Liver (tissue), 9 donors: ENCODE data around the gene RNU6-1. TPM values are rescaled to one million over a fixed set of nuclear protein-coding genes. Genes with fewer than 3 reads are reported as not detected.

Source experiments
- DNase-seq: peaks from one replicate; pipeline ENCODE4 v3.0.0-alpha.2; 2017; ENCODE audit warnings: low spot score
- H3K27ac ChIP-seq, 2 donors: one replicate each; pipeline ENCODE4 v1.7.0; 2013; ENCODE audit warnings: inconsistent platforms in 2 of 2, low read length in 2 of 2, control low read depth in 1 of 2, low read depth in 1 of 2, mild to moderate bottlenecking in 1 of 2
- H3K27me3 ChIP-seq, 4 donors: one replicate each; pipeline versions ENCODE4 v1.6.1 to v1.7.0; 2013; ENCODE audit warnings: low read length in 3 of 4, inconsistent platforms in 1 of 4, mild to moderate bottlenecking in 1 of 4, moderate library complexity in 1 of 4; ENCODE audit not compliant: control insufficient read depth in 4 of 4, insufficient read depth in 4 of 4
- H3K36me3 ChIP-seq, 4 donors: one replicate each; pipeline versions ENCODE4 v1.6.1 to v1.7.0; 2013; ENCODE audit warnings: low read length in 3 of 4, mild to moderate bottlenecking in 3 of 4, low read depth in 1 of 4, moderate library complexity in 1 of 4; ENCODE audit not compliant: control insufficient read depth in 4 of 4, insufficient read depth in 3 of 4
- H3K4me1 ChIP-seq, 4 donors: one replicate each; pipeline versions ENCODE4 v1.6.1 to v1.7.0; 2013; ENCODE audit warnings: low read length in 3 of 4, mild to moderate bottlenecking in 3 of 4, moderate library complexity in 1 of 4; ENCODE audit not compliant: control insufficient read depth in 4 of 4, insufficient read depth in 4 of 4
- H3K4me3 ChIP-seq, 3 donors: one replicate each; pipeline versions ENCODE4 v1.6.1 to v1.7.0; 2013; ENCODE audit warnings: low read length in 3 of 3, control low read depth in 1 of 3, low read depth in 1 of 3, mild to moderate bottlenecking in 1 of 3
- H3K9ac ChIP-seq, 2 donors: one replicate each; pipeline ENCODE4 v1.7.0; 2013; ENCODE audit warnings: low read length in 2 of 2, mild to moderate bottlenecking in 2 of 2, moderate library complexity in 2 of 2, control low read depth in 1 of 2, low read depth in 1 of 2
- H3K9me3 ChIP-seq, 4 donors: one replicate each; pipeline versions ENCODE4 v1.6.1 to v1.7.0; 2013; ENCODE audit warnings: low read length in 3 of 4; ENCODE audit not compliant: control insufficient read depth in 4 of 4
- ATF3 ChIP-seq: IDR thresholded peaks from 2 replicates; pipeline ENCODE4 v1.6.1; 2016; ENCODE audit warnings: antibody characterized with exemption
- EGR1 ChIP-seq, 2 donors: IDR thresholded peaks; 2 replicates each; pipeline ENCODE4 v1.6.1; 2016 to 2018; ENCODE audit warnings: antibody characterized with exemption in 2 of 2, low read depth in 2 of 2
- FOXA2 ChIP-seq: IDR thresholded peaks from 2 replicates; pipeline ENCODE4 v1.6.1; 2016; ENCODE audit warnings: antibody characterized with exemption
- HNF4G ChIP-seq: IDR thresholded peaks from 2 replicates; pipeline ENCODE4 v1.6.1; 2016; ENCODE audit warnings: antibody characterized with exemption
- JUND ChIP-seq, 2 donors: IDR thresholded peaks; 2 replicates each; pipeline ENCODE4 v1.6.1; 2016; ENCODE audit warnings: antibody characterized with exemption in 2 of 2
- MAX ChIP-seq: IDR thresholded peaks from 2 replicates; pipeline ENCODE4 v1.6.1; 2016; ENCODE audit warnings: antibody characterized with exemption
- NR2F2 ChIP-seq: IDR thresholded peaks from 2 replicates; pipeline ENCODE4 v1.6.1; 2016; ENCODE audit warnings: antibody characterized with exemption
- RAD21 ChIP-seq, 2 donors: IDR thresholded peaks; 2 replicates each; pipeline ENCODE4 v1.6.1; 2016; ENCODE audit warnings: antibody characterized with exemption in 2 of 2, mild to moderate bottlenecking in 2 of 2
- REST ChIP-seq: IDR thresholded peaks from 2 replicates; pipeline ENCODE4 v1.6.1; 2016; ENCODE audit warnings: antibody characterized with exemption, mild to moderate bottlenecking
- RXRA ChIP-seq, 2 donors: IDR thresholded peaks; 2 replicates each; pipeline ENCODE4 v1.6.1; 2017 to 2018; ENCODE audit warnings: antibody characterized with exemption in 2 of 2, mild to moderate bottlenecking in 1 of 2
- SP1 ChIP-seq: IDR thresholded peaks from 2 replicates; pipeline ENCODE4 v1.6.1; 2018; ENCODE audit warnings: antibody characterized with exemption, mild to moderate bottlenecking
- TAF1 ChIP-seq: conservative IDR thresholded peaks from 2 replicates; pipeline ENCODE4 v1.6.1; 2016; ENCODE audit warnings: antibody characterized with exemption, mild to moderate bottlenecking
- YY1 ChIP-seq: IDR thresholded peaks from 2 replicates; pipeline ENCODE4 v1.6.1; 2016; ENCODE audit warnings: antibody characterized with exemption, mild to moderate bottlenecking
- ZBTB33 ChIP-seq: IDR thresholded peaks from 2 replicates; pipeline ENCODE4 v1.6.1; 2016; ENCODE audit warnings: antibody characterized with exemption
- WGBS: extraction: QIAGEN DNeasy Blood & Tissue Kit; methylation state at CpG from one replicate; pipeline ENCODE4 v1.1.7; 2013; 5-methylcytosine and 5-hydroxymethylcytosine counted together
- polyA plus RNA-seq, 2 donors: library from polyadenylated mRNA; stranded (reverse) in 1 of 2; unstranded in 1 of 2; fragments of 200-250 nt in 1 of 2; fragments of >200 nt in 1 of 2; fragmentation: Nextera tagmentation in 1 of 2; extraction: Ambion mirVana in 1 of 2; gene quantifications; one replicate each; pipeline versions ENCODE4 v1.2.1 to v1.2.3, GENCODE V29; 2013 to 2015
- total RNA-seq, 2 donors: library from RNA; depleted of rRNA; stranded (reverse); fragments of >200 nt; gene quantifications; one replicate each; pipeline ENCODE4 v1.2.3, GENCODE V29; 2014
- donor health status: healthy.
- donor health status: healthy.
- donor health status: healthy.
- donor health status: healthy.
- donor health status: healthy.

Gene RNU6-1
- total and polyA plus RNA-seq, 4 donors, result not detected

- no peak overlapping the region for H3K9ac ChIP-seq
- H3K9me3 ChIP-seq, result peaks cover 0 to 3% (median 0%) of the 10 kb centered on the region in 4 donors
- H3K4me1 ChIP-seq, result peaks cover 21 to 89% (median 38%) of the 10 kb centered on the region in 4 donors
- DNase-seq, result no peak
- 9% methylated on average over 21 of the region's 21 CpGs for WGBS
- no peak for TF ChIP-seq NR2F2
- TF ChIP-seq TAF1, result no peak
- no peak for TF ChIP-seq RAD21 (IDR thresholded peaks at IDR 0.05)
- no peak for TF ChIP-seq RXRA (IDR thresholded peaks at IDR 0.05)
- TF ChIP-seq MAX, result no peak
- no peak for TF ChIP-seq HNF4G
- TF ChIP-seq JUND (IDR thresholded peaks at IDR 0.05), result no peak
- TF ChIP-seq FOXA2, result no peak
- TF ChIP-seq SP1, result no peak
- no peak for TF ChIP-seq REST
- TF ChIP-seq ATF3, result no peak
- no peak for TF ChIP-seq EGR1 (IDR thresholded peaks at IDR 0.05; ENCODE audit: low read depth in 2 of 2)
- no peak for TF ChIP-seq YY1
- H3K4me3 ChIP-seq, result no peak overlapping the region
- peaks cover 26 to 35% (median 30%) of the 10 kb centered on the region in 4 donors for H3K27me3 ChIP-seq
- no peak overlapping the region for H3K27ac ChIP-seq
- no peaks in the 10 kb centered on the region for H3K36me3 ChIP-seq
These were observed 15.5 kb downstream of the RNU6-1 start for GRCh38 chr15:67824197-67824968.

GRCh38 chr15:67823314-67824196 lies 16.3 kb downstream of the RNU6-1 start:
- TF ChIP-seq EGR1 (IDR thresholded peaks at IDR 0.05; ENCODE audit: low read depth in 2 of 2) (no peak), RXRA (IDR thresholded peaks at IDR 0.05) (no peak), ZBTB33 (no peak), YY1 (no peak), MAX (no peak)
- peaks cover 26 to 32% (median 29%) of the 10 kb centered on the region in 4 donors for H3K27me3 ChIP-seq
- 5% methylated on average over 94 of the region's 94 CpGs for WGBS
- peak overlapping the region in 1 of 3 donors; percentile 38 for H3K4me3 ChIP-seq
- no peaks in the 10 kb centered on the region for H3K36me3 ChIP-seq
- H3K9ac ChIP-seq, result no peak overlapping the region
- no peak for DNase-seq
- H3K9me3 ChIP-seq, result peaks cover 0 to 3% (median 0%) of the 10 kb centered on the region in 4 donors
- peaks cover 20 to 81% (median 32%) of the 10 kb centered on the region in 4 donors for H3K4me1 ChIP-seq
- no peak overlapping the region for H3K27ac ChIP-seq
